Measurements from ENCODE around the gene PRKAR1B. TPM values are rescaled to one million over a fixed set of nuclear protein-coding genes. Genes with fewer than 3 reads are reported as not detected.

The PRKAR1B gene
- total RNA-seq, 2 experiments from 2014 or later, result 22.5 to 41.6 TPM

DNA sequence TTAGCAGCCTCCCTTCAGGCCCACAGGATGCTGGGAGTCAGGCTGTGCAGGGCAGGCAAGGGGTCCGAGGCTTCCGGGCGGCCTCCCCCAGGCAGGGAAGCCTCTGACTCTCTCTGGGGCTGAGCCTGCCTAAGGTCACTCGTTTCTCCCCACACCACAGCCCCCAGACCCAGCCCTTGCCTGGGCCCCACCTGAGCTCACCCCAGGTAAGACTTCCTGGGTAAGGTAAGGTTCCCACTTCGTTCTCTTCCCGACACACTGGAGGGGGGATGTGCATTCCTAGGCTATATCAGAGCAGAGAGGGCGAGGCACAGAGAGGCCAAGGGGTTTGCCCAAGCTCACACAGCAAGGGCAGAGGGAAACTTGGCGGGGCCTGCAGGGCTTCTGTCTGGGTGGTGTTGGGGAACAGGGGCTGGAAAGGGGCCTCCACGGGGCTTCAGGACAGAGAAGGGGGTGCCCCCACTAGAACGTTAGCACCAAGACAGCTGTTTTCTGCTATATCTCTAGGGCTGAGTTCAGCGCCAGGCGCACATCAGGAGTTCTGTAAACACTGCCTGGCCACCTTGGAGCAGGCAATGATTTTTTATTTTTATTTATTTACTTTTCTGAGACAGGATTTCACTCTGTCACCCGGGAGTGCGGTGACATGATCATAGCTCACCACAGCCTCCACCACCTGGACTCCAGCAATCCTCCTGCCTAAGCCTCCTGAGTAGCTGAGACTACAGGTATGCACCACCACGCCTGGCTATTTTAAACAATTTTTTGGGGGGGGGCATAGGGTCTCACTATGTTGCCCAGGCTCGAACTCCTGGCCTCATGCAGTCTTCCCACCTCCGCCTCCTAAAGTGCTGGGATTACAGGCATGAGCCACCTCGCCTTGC is 182.5 kb downstream of the PRKAR1B start:
- Histone ChIP-seq H3K79me2 (ENCODE audit: insufficient read depth, low read depth, low read length) (no peaks in the 10 kb centered on the region), H3K4me2 (ENCODE audit: low read length) (no peak overlapping the region), H3K9me3 (ENCODE audit: low read length) (no peaks in the 10 kb centered on the region), H2AFZ (ENCODE audit: low read length) (no peak overlapping the region), H3K36me3 (ENCODE audit: insufficient read depth, low read length) (no peaks in the 10 kb centered on the region), H3K4me3 (ENCODE audit: low read depth, low read length, poor library complexity, severe bottlenecking) (no peak overlapping the region), H3K27ac (ENCODE audit: low read depth, low read length, poor library complexity, severe bottlenecking) (no peak overlapping the region), H3K9me2 (ENCODE audit: insufficient read depth, low read length) (no peaks in the 10 kb centered on the region), H4K20me1 (ENCODE audit: insufficient read depth, low read length) (no peaks in the 10 kb centered on the region), H3K4me1 (ENCODE audit: insufficient read depth, low read length, poor library complexity, severe bottlenecking) (no peaks in the 10 kb centered on the region)
- no peak for DNase-seq (ENCODE audit: low spot score)
- POLR2A ChIA-PET, result no interaction called here
- intact Hi-C loops (cut with micrococcal nuclease; ENCODE audit: unreplicated experiment), result no loop called here
- BruUV-seq (replicated peaks), result no TSS peak
- no peak for TF ChIP-seq EZH2phosphoT487 (IDR thresholded peaks at IDR 0.05; ENCODE audit: borderline replicate concordance, low read depth, low read length)
- TF ChIP-seq, protein P1, sequence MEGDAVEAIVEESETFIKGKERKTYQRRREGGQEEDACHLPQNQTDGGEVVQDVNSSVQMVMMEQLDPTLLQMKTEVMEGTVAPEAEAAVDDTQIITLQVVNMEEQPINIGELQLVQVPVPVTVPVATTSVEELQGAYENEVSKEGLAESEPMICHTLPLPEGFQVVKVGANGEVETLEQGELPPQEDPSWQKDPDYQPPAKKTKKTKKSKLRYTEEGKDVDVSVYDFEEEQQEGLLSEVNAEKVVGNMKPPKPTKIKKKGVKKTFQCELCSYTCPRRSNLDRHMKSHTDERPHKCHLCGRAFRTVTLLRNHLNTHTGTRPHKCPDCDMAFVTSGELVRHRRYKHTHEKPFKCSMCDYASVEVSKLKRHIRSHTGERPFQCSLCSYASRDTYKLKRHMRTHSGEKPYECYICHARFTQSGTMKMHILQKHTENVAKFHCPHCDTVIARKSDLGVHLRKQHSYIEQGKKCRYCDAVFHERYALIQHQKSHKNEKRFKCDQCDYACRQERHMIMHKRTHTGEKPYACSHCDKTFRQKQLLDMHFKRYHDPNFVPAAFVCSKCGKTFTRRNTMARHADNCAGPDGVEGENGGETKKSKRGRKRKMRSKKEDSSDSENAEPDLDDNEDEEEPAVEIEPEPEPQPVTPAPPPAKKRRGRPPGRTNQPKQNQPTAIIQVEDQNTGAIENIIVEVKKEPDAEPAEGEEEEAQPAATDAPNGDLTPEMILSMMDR (conservative IDR thresholded peaks at IDR 0.05; ENCODE audit: low read length), result no peak
- CTCF ChIA-PET (ENCODE audit: unreplicated experiment), result no interaction called here

DNA sequence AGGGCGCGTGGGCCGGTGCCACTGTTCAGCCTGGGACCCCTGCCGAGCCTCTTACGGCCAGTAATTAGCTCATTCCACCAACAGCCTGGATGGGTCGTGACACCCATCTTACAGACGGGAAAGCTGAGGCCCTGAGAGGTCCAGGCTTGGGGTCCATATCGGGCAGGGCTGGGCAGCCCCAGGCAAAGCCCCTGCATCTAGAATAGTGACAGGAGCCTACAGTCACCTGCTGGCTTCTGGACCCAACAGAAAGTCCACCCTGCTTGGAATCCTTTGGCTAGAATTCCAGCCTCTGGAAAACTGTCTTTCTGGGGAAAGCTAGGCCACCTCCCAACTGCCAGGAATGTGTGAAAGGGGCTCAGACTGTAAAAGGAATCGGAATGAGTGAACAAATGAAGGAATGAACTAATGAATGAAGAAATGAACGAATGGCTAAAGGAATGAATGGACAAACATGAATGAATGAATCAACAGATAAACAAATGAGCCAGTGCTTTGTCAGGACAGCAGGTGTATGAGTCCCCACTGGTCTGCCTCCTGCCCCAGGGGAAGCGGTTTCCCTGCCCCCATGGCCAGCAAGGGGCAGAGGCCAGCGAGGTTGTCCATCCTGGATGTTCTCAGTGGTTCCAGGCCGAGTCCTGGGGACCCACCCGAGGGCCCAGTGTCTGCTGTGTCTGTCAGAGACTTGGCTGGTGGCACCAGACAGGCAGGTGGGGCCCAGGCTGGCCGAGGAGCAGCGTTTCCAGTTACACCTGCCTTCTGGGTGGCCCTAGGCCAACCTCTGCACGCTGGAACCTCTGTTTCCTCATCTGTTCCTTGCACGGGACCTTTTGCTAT is 183.4 kb downstream of the PRKAR1B start:
- Histone ChIP-seq H3K4me2 (ENCODE audit: low read length) (no peak overlapping the region), H3K4me3 (ENCODE audit: low read depth, low read length, poor library complexity, severe bottlenecking) (no peak overlapping the region), H3K79me2 (ENCODE audit: insufficient read depth, low read depth, low read length) (no peaks in the 10 kb centered on the region), H3K4me1 (ENCODE audit: insufficient read depth, low read length, poor library complexity, severe bottlenecking) (no peaks in the 10 kb centered on the region), H3K27ac (ENCODE audit: low read depth, low read length, poor library complexity, severe bottlenecking) (no peak overlapping the region), H3K9me2 (ENCODE audit: insufficient read depth, low read length) (no peaks in the 10 kb centered on the region), H4K20me1 (ENCODE audit: insufficient read depth, low read length) (no peaks in the 10 kb centered on the region), H3K9me3 (ENCODE audit: low read length) (no peaks in the 10 kb centered on the region), H2AFZ (ENCODE audit: low read length) (no peak overlapping the region), H3K36me3 (ENCODE audit: insufficient read depth, low read length) (no peaks in the 10 kb centered on the region)
- no peak for DNase-seq (ENCODE audit: low spot score)
- CTCF ChIA-PET (ENCODE audit: unreplicated experiment), result no interaction called here
- no TSS peak for BruUV-seq (replicated peaks)
- POLR2A ChIA-PET, result no interaction called here
- intact Hi-C loops (cut with micrococcal nuclease; ENCODE audit: unreplicated experiment), result no loop called here
- no peak for TF ChIP-seq EZH2phosphoT487 (IDR thresholded peaks at IDR 0.05; ENCODE audit: borderline replicate concordance, low read depth, low read length)
- TF ChIP-seq, protein P1 (conservative IDR thresholded peaks at IDR 0.05; ENCODE audit: low read length), result no peak
